GM12878 (cell line): ENCODE results near the gene RNF150. TPM values are rescaled to one million over a fixed set of nuclear protein-coding genes. Genes with fewer than 3 reads are reported as not detected.
"Not testable (repeated sequence)": the region's sequence is repeated elsewhere in the genome, so short reads cannot be mapped to it uniquely, and the experiment has no call there.

ENCODE experiments used
- ATAC-seq: fragments of 200-7000 bp; cut with Tn5 transposase; 3 replicates; pipeline ENCODE4 v1.9.1; 2020; ENCODE audit warnings: mild to moderate bottlenecking, moderate library complexity
- BruUV-seq: library from RNA; stranded (reverse); fragments of 400-500 nt; replicated peaks from 2 replicates; lab custom pipeline; 2021; lab: Mats Ljungman, UMichigan
- CTCF ChIA-PET: fragments of 300-600 bp; sonication (Branson Sonifier 250); formaldehyde crosslinking; extraction: SDS; loops from one replicate; lab custom pipeline; 2021; ENCODE audit warnings: inconsistent platforms; lab: Yijun Ruan, JAX
- POLR2A ChIA-PET: fragments of 350-600 bp; formaldehyde crosslinking; extraction: SDS; loops from one replicate; lab custom pipeline; 2021; ENCODE audit warnings: inconsistent platforms; lab: Charles Lee
- RAD21 ChIA-PET: fragments of 300-600 bp; sonication (Branson Sonifier 250); formaldehyde crosslinking; loops from one replicate; lab custom pipeline; 2023; ENCODE audit warnings: antibody characterized with exemption; ENCODE audit not compliant: unreplicated experiment; lab: Charles Lee
- SMC1A ChIA-PET: fragments of 300-600 bp; sonication (Branson Sonifier 250); formaldehyde crosslinking; loops from one replicate; lab custom pipeline; 2023; ENCODE audit not compliant: unreplicated experiment, uncharacterized antibody; lab: Charles Lee
- DNase-seq: peaks from one replicate; pipeline ENCODE4 v3.0.0-alpha.2; 2011; ENCODE audit warnings: low read depth, low spot score
- FAIRE-seq: peaks from 3 replicates; lab custom pipeline; 2011; peaks lifted over from hg19 to GRCh38; lab: Jason Lieb, UNC
- H2AFZ ChIP-seq: 2 replicates; pipeline ENCODE4 v1.6.0; 2011; ENCODE audit warnings: low read depth, low read length, control low read depth; ENCODE audit not compliant: control insufficient read depth
- H3K27ac ChIP-seq: 2 replicates; pipeline ENCODE4 v1.5.1; 2011; ENCODE audit warnings: control low read depth; ENCODE audit not compliant: control insufficient read depth, insufficient read depth
- H3K27me3 ChIP-seq, 2 experiments: replicated peaks in 1 of 2; 2 replicates each; pipeline versions ENCODE4 v1.6.0 to v1.6.1; 2011; ENCODE audit warnings: low read length in 1 of 2; ENCODE audit not compliant: control insufficient read depth in 2 of 2, insufficient read depth in 2 of 2
- H3K36me3 ChIP-seq, 2 experiments: 2 replicates each; pipeline ENCODE4 v1.5.1; 2011; ENCODE audit warnings: low read length in 1 of 2; ENCODE audit not compliant: control insufficient read depth in 2 of 2, insufficient read depth in 2 of 2
- H3K4me1 ChIP-seq: 2 replicates; pipeline ENCODE4 v1.6.1; 2011; ENCODE audit warnings: mild to moderate bottlenecking, low read length, moderate library complexity, mixed read lengths; ENCODE audit not compliant: control insufficient read depth, insufficient read depth
- H3K4me2 ChIP-seq: 2 replicates; pipeline ENCODE4 v1.6.0; 2011; ENCODE audit warnings: control low read depth; ENCODE audit not compliant: control insufficient read depth, insufficient read depth
- H3K4me3 ChIP-seq: fragments of 200-600 bp; sonication (generic); 2 replicates; pipeline ENCODE4 v1.5.1; 2016
- H3K79me2 ChIP-seq: 2 replicates; pipeline ENCODE4 v1.6.0; 2011; ENCODE audit warnings: low read length; ENCODE audit not compliant: control insufficient read depth, insufficient read depth
- H3K9ac ChIP-seq: 2 replicates; pipeline ENCODE4 v1.8.0; 2011; ENCODE audit warnings: low read length, control low read depth, mixed read lengths; ENCODE audit not compliant: control insufficient read depth, insufficient read depth
- H3K9me3 ChIP-seq: replicated peaks from 3 replicates; pipeline ENCODE4 v1.5.1; 2011; ENCODE audit warnings: mild to moderate bottlenecking, low read length; ENCODE audit not compliant: control insufficient read depth, insufficient read depth
- H4K20me1 ChIP-seq: 2 replicates; pipeline ENCODE4 v1.6.0; 2011; ENCODE audit not compliant: control insufficient read depth, insufficient read depth
- ATF7 ChIP-seq: fragments of 450-650 bp; IDR thresholded peaks from 2 replicates; pipeline ENCODE4 v1.6.1; 2016; ENCODE audit warnings: low read depth, mild to moderate bottlenecking
- BCL11A ChIP-seq: IDR thresholded peaks from 2 replicates; pipeline ENCODE4 v1.6.1; 2011; ENCODE audit warnings: low read depth, low read length
- CREB1 ChIP-seq: IDR thresholded peaks from 2 replicates; pipeline ENCODE4 v1.6.1; 2012; ENCODE audit warnings: low read depth, mild to moderate bottlenecking, inconsistent platforms
- MYC ChIP-seq: IDR thresholded peaks from 2 replicates; pipeline ENCODE4 v1.6.1; 2011; ENCODE audit warnings: mild to moderate bottlenecking, low read length, moderate library complexity, inconsistent platforms; ENCODE audit not compliant: insufficient read depth, insufficient replicate concordance, insufficient read length, severe bottlenecking
- RCOR1 ChIP-seq: conservative IDR thresholded peaks from 2 replicates; pipeline ENCODE4 v1.6.1; 2012; ENCODE audit warnings: low read depth, low read length, improper control_type of control experiment
- WGBS: methylation state at CpG from one replicate; pipeline ENCODE4 v1.1.6; 2016; ENCODE audit warnings: low lambda C conversion rate; ENCODE audit not compliant: insufficient replicate concordance, insufficient coverage; ENCODE audit errors: missing lambda C conversion rate; 5-methylcytosine and 5-hydroxymethylcytosine counted together
- in situ Hi-C: fragments of 300-500 bp; cut with MboI; formaldehyde crosslinking; loops from 9 replicates; pipeline ENCODE4 v1.14.3; 2018; ENCODE audit warnings: mixed read lengths
- intact Hi-C: fragments of 100-400 bp; cut with micrococcal nuclease; formaldehyde crosslinking; loops from one replicate; pipeline ENCODE4 v1.14.2; 2022; ENCODE audit not compliant: unreplicated experiment
- polyA plus RNA-seq, 11 experiments: library from polyadenylated mRNA; depleted of rRNA in 4 of 11; unstranded in 6 of 11; stranded (reverse) in 5 of 11; fragments of >200 nt; fragmentation: Nextera tagmentation in 4 of 11; fragmentation: Illumina TruSeq in 1 of 11; extraction: Ambion mirVana in 4 of 11; extraction: Trizol in 1 of 11; gene quantifications; 1 replicate in 1 of 11; 2 replicates in 10 of 11; pipeline versions ENCODE4 v1.2.1 to v1.2.3, GENCODE V29; 2011 to 2016; ENCODE audit warnings: inconsistent platforms in 2 of 11, missing spikeins in 2 of 11, low read depth in 1 of 11
- total RNA-seq, 4 experiments: library from RNA; depleted of rRNA in 3 of 4; stranded (reverse); fragments of >200 nt in 3 of 4; fragmentation: Illumina TruSeq in 1 of 4; extraction: Trizol in 1 of 4; gene quantifications; 2 replicates each; pipeline versions ENCODE4 v1.2.1 to v1.2.3, GENCODE V29; 2013 to 2021
- TF ChIP-seq, protein P1 (sequence below): fragments of 450-650 bp; IDR thresholded peaks from 2 replicates; pipeline ENCODE4 v1.6.1; 2018; ENCODE audit warnings: borderline replicate concordance, mild to moderate bottlenecking; ENCODE audit not compliant: partially characterized antibody

RNF150 gene
- total and polyA plus RNA-seq, 10 of the 15 experiments (the other 5 are each of a cell fraction or from before 2014, with no cell fraction given), result 0.01 to 2.3 (median 0.04) TPM; not detected in 6

DNA sequence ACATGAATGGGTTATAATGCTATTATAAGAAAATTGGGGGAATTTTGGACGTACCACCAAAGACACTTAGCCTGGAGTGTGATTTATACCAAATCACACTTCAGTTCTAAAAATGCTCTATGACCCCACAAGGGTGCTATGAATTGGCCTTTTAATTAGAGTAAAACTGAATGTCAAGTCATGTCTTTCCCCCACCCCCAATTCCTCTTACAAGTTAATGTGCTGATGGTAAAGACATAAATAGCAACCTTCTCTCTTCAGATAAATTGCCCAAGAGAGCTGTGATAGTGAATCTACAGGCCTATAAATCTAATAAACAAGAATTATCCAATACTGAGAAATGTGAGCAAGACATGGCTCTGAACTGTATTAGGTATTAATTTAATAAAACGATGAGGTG is 78.8 kb downstream of the RNF150 start:
- ChIA-PET POLR2A (no interaction called here), CTCF (no interaction called here), RAD21 (no interaction called here), SMC1A (no interaction called here)
- DNase-seq (no peak), FAIRE-seq (no peak), ATAC-seq (no peak)
- Histone ChIP-seq H3K9ac (no peak overlapping the region), H3K36me3 (no peaks in the 10 kb centered on the region), H3K4me2 (no peak overlapping the region), H2AFZ (no peak overlapping the region), H3K79me2 (no peaks in the 10 kb centered on the region), H3K4me3 (no peak overlapping the region), H3K9me3 (no peaks in the 10 kb centered on the region), H3K27ac (no peak overlapping the region), H3K4me1 (no peaks in the 10 kb centered on the region), H3K27me3 (no peaks in the 10 kb centered on the region; a peak in 1 of 4 replicates), H4K20me1 (no peaks in the 10 kb centered on the region)
- WGBS, result 2% methylated on average over 2 of the region's 2 CpGs
- TF ChIP-seq, protein P1, sequence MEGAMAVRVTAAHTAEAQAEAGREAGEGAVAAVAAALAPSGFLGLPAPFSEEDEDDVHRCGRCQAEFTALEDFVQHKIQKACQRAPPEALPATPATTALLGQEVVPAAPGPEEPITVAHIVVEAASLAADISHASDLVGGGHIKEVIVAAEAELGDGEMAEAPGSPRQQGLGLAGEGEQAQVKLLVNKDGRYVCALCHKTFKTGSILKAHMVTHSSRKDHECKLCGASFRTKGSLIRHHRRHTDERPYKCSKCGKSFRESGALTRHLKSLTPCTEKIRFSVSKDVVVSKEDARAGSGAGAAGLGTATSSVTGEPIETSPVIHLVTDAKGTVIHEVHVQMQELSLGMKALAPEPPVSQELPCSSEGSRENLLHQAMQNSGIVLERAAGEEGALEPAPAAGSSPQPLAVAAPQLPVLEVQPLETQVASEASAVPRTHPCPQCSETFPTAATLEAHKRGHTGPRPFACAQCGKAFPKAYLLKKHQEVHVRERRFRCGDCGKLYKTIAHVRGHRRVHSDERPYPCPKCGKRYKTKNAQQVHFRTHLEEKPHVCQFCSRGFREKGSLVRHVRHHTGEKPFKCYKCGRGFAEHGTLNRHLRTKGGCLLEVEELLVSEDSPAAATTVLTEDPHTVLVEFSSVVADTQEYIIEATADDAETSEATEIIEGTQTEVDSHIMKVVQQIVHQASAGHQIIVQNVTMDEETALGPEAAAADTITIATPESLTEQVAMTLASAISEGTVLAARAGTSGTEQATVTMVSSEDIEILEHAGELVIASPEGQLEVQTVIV, result no peak
- TF ChIP-seq BCL11A (no peak), RCOR1 (no peak), CREB1 (no peak), MYC (no peak), ATF7 (no peak)
- BruUV-seq, result no TSS peak
- in situ Hi-C loops (no loop called here), intact Hi-C loops (no loop called here)

DNA sequence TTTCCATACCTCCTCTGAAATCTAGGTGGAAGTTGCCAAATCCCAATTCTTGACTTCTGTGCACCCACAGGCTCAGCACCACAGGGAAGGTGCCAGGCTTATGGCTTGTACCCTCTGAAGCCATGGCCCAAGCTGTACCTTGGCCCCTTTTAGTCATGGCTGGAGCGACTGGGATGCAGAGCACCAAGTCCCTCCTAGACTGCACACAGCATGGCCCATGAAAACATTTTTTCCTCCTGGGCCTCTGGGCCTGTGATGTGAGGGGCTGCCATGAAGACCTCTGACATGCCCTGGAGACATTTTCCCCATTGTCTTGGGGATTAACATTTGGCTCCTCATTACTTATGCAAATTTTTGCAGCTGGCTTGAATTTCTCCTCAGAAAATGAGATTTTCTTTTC is 82.3 kb downstream of the RNF150 start:
- H4K20me1 ChIP-seq, H3K36me3 ChIP-seq, H3K4me3 ChIP-seq, BruUV-seq, H3K27ac ChIP-seq, H3K79me2 ChIP-seq, DNase-seq, RAD21 ChIA-PET, intact Hi-C loops, POLR2A ChIA-PET, H3K9ac ChIP-seq, H3K9me3 ChIP-seq, FAIRE-seq, H3K27me3 ChIP-seq, CTCF ChIA-PET, H3K4me2 ChIP-seq, ATAC-seq, H2AFZ ChIP-seq, SMC1A ChIA-PET, in situ Hi-C loops, H3K4me1 ChIP-seq: not testable (repeated sequence)
- WGBS, result 0% methylated on average over 1 of the region's 1 CpG
